GM08714 (cell line): ENCODE data around the gene SLC35F6.

Experiments used
- H3K4me3 ChIP-seq: fragments of 200-500 bp; sonication (Bioruptor generic); 2 replicates; pipeline ENCODE4 v1.5.1; 2014; ENCODE audit warnings: mild to moderate bottlenecking, low read length, inconsistent platforms
- ZNF274 ChIP-seq: IDR thresholded peaks from 2 replicates; pipeline ENCODE4 v1.6.1; 2012; ENCODE audit warnings: mild to moderate bottlenecking, low read depth, low read length

Gene SLC35F6, protein sequence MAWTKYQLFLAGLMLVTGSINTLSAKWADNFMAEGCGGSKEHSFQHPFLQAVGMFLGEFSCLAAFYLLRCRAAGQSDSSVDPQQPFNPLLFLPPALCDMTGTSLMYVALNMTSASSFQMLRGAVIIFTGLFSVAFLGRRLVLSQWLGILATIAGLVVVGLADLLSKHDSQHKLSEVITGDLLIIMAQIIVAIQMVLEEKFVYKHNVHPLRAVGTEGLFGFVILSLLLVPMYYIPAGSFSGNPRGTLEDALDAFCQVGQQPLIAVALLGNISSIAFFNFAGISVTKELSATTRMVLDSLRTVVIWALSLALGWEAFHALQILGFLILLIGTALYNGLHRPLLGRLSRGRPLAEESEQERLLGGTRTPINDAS

DNA sequence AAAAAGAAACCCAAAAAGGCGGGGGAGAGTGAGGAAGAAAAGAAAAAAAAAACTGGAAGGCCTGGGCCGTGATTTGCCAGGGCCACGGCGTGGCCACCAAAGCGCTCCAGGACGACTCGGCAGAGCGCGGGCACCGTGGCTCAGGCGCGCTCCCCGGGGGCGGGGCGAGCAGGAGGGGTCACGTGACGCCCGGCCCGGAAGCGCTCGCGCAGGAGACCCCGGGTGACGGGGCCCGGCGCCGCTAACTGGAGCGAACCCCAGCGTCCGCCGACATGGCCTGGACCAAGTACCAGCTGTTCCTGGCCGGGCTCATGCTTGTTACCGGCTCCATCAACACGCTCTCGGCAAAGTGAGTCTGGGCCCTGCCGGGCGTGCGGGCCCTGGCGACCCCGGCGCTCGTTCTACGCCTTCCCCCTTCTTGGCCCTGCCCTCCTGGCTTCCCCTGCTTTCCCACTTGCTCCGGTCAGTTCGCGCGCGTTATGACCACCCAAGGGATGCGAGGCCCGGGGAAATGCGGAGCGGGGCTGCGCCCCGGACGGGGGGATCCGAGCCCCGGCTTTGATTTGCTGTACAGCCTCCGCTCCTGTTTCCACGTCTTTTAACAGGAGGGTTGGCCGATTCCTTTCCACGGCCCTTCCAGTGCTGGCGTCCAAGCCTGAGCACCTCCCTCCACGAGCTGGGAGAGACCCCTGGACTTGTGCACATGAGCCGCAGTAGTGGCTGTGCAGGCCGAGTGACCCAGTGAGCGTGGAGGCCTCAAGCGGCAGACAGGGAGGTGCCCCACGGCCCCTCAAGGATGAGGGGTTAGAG is at the start of gene SLC35F6:
SLC35F6 (plus strand) TSS at position 207 of the 810 bp plus-strand sequence; CDS start at position 273, 66 bp downstream.
- TF ChIP-seq ZNF274: no peak

DNA sequence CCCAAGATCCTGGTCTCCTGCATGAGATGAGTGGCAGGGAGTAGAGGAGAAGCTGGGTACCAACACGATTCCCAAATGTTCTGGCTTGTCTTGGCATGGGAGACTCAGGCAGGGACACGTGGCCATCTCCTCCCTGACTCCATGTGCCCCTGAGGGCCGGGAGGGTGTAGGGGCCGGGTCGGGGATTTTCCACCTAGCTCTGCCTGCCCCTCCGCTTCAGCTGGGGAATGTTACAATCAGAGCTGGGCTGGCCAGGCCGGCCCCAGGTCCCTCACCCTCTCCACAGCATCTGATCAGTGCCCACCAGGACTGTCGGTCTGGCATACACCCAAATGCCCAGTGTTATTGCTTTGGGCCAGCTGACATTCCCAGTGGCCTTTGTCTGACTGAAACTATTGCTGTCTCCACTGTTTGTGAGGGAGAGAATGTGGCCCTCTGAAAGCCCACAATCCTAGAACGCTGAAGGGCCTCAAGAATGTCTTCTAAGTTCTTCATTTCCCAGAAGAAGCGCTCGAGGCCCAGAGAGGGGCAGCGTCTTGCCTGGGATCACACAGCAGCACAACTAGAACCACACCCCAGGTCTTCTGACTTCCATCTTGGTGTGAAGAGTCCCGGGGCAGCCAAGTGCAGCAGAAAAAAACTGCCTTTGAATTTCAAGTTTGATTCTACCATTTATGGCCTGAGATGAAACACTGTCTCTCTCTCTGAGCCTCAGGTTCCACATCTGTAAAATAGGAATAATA is 48.4 kb upstream of the SLC35F6 start:
- H3K4me3 ChIP-seq: no peak overlapping the region
- TF ChIP-seq ZNF274: no peak

More for the DNA sequence above, at the start of gene SLC35F6:
- H3K4me3 ChIP-seq: peak within 1 kb of the TSS; percentile 82

DNA sequence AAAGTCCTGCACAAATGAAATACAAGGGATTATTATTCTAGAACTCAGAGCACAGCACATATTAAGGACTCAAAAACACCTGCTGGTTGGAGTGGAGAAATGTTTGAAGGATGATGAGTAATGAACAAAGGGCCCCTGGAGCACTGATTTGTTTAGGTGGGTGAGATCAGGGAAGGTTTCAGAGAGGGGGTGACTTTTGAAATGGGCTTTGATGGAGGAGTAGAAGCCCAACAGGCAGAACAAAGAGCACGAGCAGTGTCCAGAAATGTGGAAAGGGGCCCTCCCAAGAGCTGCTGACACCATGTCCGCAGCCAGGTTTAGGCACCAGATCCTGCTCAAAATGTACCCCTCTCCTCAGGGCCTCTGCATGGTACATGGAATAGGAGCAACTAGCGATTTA is 47.7 kb upstream of the SLC35F6 start:
- no peak overlapping the region for H3K4me3 ChIP-seq
- TF ChIP-seq ZNF274: no peak

DNA sequence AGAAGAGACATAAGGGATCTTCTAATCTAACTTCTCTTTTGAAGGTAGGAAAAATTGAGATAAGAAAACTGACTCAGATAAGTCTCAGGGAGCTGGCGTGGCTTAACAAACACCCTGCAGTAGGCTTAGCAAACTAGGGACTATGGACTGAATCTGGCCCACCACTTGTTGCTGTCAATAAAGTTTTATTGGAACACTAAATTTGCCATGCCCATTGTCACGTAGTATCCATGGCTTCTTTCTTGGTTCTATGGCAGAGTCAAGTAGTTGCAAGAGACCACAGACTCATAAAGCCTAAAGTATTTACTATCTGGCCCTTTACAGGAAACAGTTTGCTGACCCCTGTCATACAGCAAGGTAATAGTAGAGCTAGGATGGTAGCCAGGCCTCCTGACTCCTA is 47.3 kb upstream of the SLC35F6 start:
- no peak for TF ChIP-seq ZNF274
- H3K4me3 ChIP-seq: no peak overlapping the region

DNA sequence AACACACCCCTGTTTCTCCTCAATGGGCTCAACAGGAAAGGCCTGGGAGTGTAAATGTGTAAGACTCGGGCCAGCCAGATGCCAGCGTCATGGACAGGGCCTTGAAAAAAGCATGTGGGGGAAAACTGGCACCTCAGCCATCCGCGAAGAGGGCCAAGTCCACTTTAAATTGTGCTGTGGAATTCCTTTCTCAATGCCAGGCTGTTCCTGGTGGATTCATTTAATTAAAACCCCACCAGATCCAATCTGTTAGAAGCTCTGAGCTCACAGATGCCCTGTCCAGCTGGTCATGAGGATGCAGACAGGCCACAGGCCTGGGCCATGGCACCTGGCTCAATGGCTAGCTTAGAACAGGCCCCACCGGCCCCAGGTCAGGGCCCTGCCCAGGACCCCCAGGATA is 46.7 kb upstream of the SLC35F6 start:
- no peak overlapping the region for H3K4me3 ChIP-seq
- no peak for TF ChIP-seq ZNF274

DNA sequence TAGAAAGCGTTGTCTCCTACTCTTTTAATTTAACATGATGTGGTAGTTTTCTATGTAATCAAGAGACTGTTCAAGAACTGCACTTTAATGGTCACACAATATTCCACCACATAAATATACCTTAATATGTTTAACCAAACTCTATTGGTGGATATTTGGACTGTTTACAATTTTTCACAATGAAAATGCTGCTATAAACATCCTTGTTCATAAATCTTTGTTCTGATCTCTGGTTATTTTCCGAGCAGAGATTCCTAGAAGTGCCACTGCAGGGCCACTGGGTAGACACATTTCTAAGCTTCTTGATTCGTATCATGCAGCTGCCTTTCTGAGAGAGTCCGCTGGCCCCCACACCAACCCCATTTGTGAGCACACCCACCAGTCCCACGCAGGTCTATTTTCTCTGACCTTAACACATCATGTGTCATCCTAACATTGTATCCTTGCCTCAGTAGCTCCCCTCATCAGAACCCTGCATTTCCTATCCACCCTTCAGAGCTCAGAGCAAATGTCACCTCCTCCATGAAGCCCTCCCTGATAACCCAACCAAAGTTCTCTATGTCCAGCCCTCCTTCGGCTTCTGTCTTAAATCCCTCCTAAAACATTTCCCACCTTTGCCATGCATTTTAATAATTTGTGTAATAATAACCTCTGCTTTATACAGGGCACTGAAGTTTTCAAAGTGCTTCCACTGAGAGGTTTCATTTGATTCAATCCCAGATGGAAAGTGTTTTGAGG is 45.0 kb upstream of the SLC35F6 start:
- TF ChIP-seq ZNF274: no peak
- H3K4me3 ChIP-seq: no peak overlapping the region

DNA sequence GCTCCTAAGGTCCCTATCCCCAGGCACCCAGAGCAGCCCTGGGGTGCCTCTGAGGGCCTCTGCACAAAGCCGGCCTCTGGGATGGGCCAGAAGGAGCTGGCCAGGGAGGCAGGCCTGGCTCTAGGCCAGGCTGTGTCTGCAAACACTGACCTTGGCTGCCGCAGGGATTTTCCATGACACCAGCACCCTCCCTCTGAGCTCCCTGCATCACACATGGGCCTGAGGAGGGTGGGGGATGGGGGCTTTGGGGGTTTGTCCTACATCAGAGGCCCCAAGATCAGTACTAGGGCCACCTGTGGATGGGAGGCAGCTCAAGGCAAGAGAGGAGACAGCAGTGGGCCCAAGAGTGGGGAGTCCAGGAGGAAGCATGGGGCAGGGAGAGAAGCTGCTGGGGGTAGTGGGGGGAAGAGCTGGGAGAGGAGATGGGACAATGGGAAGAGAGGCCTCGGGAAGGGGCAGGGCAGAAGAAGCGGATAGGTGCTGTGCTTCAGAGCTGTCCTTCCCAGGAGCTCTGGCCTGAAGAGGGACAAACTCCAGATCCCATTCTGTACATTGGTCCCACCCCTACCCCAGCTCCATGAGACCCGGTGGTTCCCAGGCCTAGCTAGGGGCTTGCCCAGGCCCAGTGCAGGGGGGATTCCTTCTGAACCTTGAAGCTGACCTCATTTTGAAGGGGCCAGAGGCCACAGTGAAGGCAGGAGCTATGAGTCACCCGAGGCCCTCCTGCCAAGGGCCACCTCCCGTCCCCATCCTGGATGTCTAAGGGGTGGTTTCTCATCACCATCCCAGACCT is 43.6 kb upstream of the SLC35F6 start:
- no peak for TF ChIP-seq ZNF274
- no peak overlapping the region for H3K4me3 ChIP-seq

DNA sequence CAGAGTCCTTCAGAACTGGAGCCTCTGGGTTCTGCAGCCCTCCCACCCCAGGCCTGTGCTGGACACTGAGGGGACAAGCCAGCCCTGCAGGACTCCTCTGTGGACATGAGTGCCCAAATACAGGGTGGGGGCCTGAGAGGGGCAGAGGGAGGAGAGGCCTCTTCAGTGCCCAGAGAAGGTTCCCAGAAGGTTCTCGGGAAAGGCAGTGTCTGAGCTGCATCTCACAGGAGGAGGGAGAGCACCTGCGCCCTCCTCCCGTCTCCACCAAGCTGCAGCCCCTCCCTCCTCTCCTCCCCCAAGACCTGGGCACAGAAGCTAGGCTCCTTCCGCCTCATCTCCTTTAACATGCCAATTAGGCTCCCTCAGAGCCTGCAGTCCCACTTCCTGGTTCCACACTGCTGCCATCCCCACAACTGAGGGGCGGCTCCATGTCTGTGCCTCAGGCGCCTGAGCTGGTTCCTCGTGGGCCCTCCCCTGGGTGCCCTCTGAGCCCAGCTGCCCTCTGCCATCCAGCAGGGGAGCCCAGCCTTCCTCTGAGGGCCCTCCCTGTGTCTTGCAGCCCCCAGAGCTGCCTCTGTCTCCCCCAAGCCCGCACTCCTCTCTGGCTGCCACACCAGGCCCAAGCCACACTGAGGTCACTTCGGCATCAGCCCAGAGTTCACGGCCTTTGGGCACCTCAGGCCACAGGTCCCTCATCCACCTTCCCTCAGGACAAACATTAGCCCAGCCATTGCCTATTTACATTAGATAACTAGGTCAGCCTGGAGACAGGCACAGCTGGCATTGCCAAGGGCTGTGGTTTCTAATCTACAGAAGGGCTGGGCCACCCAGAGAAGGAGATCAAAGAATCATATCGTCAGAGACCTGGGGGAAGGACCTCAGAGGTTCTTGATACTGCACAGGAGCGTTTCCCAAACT is 42.7 kb upstream of the SLC35F6 start:
- no peak for TF ChIP-seq ZNF274
- no peak overlapping the region for H3K4me3 ChIP-seq

DNA sequence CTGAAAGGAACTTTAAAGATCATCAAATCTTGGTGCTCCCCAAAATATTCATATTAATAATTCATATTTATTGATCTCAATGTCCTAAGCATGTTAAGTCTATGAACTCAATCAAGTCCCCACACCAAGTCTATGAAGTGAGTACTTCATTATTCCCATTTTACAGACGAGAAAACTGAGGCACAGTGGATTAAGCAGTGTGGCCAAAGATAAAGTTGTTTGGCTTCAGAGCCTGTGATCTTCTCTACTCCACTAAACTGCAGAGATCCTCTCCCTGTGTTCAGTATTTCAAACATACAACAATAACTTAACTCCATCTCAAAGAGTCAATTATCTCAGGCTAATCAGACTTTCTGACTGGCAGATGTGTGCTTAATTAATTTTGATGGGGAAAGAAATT is 41.8 kb upstream of the SLC35F6 start:
- TF ChIP-seq ZNF274: no peak
- H3K4me3 ChIP-seq: no peak overlapping the region

DNA sequence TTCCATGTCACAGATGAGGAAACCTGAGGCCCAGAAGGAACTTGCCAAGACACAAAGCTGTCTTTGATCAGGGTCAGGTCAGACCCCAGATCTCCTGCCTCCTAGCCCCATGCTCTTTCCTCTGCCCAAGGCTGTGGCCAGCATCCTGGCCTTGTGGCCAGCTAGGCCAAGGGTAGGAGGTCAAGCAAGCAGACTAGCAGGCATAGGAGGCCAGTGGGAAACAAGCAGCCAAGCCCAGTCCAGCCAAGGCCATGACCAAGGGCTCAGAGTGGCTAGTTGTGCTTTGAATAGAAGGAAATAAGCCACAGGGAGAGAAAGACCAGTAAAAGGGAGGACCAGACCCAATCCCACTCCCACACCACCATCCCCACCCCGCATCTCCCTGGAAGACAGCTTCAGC is 41.2 kb upstream of the SLC35F6 start:
- H3K4me3 ChIP-seq: no peak overlapping the region
- TF ChIP-seq ZNF274: no peak

DNA sequence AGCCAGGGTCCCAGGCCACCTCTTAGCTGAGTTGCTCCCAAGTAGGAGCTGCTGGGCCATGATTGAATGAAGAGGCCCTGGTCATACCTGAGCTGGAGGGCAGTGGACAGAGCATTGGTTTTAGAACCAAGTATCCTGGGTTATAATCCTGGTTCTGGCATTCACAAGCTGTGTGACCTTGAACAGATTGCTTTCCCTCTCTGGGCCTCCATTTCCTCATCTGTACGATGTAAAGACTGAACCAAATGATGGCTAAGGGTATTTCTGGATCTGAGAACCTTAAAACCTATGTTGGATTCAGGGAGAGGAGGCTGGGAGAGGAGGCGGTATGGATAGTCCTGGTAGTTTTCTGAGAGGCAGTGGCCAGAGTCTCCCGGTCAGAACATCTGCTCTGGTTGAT is 40.6 kb upstream of the SLC35F6 start:
- H3K4me3 ChIP-seq: no peak overlapping the region
- no peak for TF ChIP-seq ZNF274

DNA sequence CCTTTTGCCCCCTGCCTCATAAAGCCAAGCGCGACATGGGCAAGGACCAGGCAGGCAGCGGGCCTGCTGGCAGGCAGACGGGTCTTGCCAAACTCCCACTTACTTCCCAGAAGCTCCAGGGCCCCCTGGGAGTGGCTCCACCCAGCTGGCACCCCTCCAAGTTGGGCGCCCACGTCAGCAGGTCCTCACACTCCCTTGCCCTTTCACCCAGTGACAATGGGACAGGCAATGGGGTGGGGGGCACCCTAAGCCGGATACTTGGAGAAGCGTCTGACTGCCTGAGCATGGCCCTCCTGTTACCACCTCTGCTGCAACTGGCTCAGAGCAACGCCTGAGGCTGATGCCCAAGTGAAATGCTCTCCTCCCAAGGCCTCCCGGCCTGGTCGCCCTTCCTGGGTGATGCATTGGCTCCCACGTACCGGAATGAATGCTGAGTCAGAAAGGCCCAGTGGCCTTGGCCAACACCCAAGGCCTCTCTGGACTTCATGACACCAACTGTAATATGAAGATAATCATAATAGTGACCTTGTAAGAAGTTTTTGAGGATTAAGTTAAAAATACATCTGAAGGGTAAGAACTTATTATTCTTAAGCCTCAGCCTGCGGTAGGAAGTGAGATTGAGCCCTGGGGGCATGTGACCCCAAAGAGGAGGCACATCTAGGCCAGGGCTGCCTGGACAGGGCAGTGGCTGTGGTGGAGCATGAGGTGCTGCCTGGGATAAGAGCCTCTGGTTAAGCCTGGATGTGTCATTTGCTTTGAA is 39.9 kb upstream of the SLC35F6 start:
- TF ChIP-seq ZNF274: no peak
- no peak overlapping the region for H3K4me3 ChIP-seq
